ENCODE results near the gene CDC42EP4. TPM values are rescaled to one million over a fixed set of nuclear protein-coding genes. Genes with fewer than 3 reads are reported as not detected.

CDC42EP4 gene
- total and polyA plus RNA-seq, 9 of the 15 experiments (the other 6 are each of a cell fraction or from before 2014, with no cell fraction given): 0.65 to 20.8 (median 12.3) TPM

GRCh38 chr17:73249700-73250099 is 62.1 kb downstream of the CDC42EP4 start:
- ATAC-seq (no peak), DNase-seq (ENCODE audit: extremely low read depth in 1 of 4, low spot score in 3 of 4) (no peak), FAIRE-seq (no peak)
- H3K4me2 ChIP-seq (ENCODE audit: insufficient read depth, low read length): no peak overlapping the region
- H2AFZ ChIP-seq (ENCODE audit: low read depth, low read length): no peak overlapping the region
- intact Hi-C loops (cut with micrococcal nuclease) (loop anchor here (5.0 kb wide), 1 partner anchor 57 kb away; the partner anchor contains the start of gene COG1), in situ Hi-C loops (cut with MboI) (loop anchor here (5.0 kb wide), 1 partner anchor 527 kb away; no protein-coding TSS in a partner anchor)
- no peaks in the 10 kb centered on the region for H3K4me1 ChIP-seq (replicated peaks in 1 of 2; ENCODE audit: control insufficient read depth in 2 of 2, insufficient read depth in 2 of 2, low read length in 2 of 2)
- POLR2A ChIA-PET: interaction anchor here (0.7 to 1.5 kb wide), 3 partner anchors 18 to 91 kb away, joined by 3 to 6 read pairs (median 4); a partner anchor contains a TSS
- peaks cover 24% of the 10 kb centered on the region; the same call in 2 of the 3 replicates for H3K36me3 ChIP-seq (ENCODE audit: control insufficient read depth, insufficient read depth, low read length)
- CTCF ChIA-PET (ENCODE audit: low intra/inter-chr PET ratio): no interaction called here
- 0 out of 2 replicates have a peak, but pooled peaks cover 3% of the 10 kb centered on the region for H4K20me1 ChIP-seq (replicated peaks; ENCODE audit: control insufficient read depth, insufficient read depth, low read length)
- WGBS (ENCODE audit: insufficient coverage, low coverage, missing lambda C conversion rate): 27% methylated on average over 8 of the region's 8 CpGs
- no TSS peak for BruUV-seq (replicated peaks)
- H3K79me2 ChIP-seq (ENCODE audit: control insufficient read depth, insufficient read depth, low read length): no peaks in the 10 kb centered on the region
- peaks cover 4 to 9% of the 10 kb centered on the region in 2 experiments; a peak in 4 of 5 replicates for H3K27me3 ChIP-seq (ENCODE audit: control insufficient read depth in 2 of 2, insufficient read depth in 2 of 2, low read length in 2 of 2)
- H3K9ac ChIP-seq (ENCODE audit: insufficient read depth in 1 of 2, low read depth in 2 of 2, low read length in 2 of 2): no peak overlapping the region
- H3K4me3 ChIP-seq: no peak overlapping the region
- no peaks in the 10 kb centered on the region for H3K9me1 ChIP-seq (ENCODE audit: control insufficient read depth, insufficient read depth, low read length)
- no peak overlapping the region for H3K27ac ChIP-seq (ENCODE audit: extremely low read depth, low read depth, low read length)
- H3K9me3 ChIP-seq (replicated peaks; ENCODE audit: control insufficient read depth, insufficient read depth, low read depth, low read length): no peaks in the 10 kb centered on the region
- TF ChIP-seq, protein P1, sequence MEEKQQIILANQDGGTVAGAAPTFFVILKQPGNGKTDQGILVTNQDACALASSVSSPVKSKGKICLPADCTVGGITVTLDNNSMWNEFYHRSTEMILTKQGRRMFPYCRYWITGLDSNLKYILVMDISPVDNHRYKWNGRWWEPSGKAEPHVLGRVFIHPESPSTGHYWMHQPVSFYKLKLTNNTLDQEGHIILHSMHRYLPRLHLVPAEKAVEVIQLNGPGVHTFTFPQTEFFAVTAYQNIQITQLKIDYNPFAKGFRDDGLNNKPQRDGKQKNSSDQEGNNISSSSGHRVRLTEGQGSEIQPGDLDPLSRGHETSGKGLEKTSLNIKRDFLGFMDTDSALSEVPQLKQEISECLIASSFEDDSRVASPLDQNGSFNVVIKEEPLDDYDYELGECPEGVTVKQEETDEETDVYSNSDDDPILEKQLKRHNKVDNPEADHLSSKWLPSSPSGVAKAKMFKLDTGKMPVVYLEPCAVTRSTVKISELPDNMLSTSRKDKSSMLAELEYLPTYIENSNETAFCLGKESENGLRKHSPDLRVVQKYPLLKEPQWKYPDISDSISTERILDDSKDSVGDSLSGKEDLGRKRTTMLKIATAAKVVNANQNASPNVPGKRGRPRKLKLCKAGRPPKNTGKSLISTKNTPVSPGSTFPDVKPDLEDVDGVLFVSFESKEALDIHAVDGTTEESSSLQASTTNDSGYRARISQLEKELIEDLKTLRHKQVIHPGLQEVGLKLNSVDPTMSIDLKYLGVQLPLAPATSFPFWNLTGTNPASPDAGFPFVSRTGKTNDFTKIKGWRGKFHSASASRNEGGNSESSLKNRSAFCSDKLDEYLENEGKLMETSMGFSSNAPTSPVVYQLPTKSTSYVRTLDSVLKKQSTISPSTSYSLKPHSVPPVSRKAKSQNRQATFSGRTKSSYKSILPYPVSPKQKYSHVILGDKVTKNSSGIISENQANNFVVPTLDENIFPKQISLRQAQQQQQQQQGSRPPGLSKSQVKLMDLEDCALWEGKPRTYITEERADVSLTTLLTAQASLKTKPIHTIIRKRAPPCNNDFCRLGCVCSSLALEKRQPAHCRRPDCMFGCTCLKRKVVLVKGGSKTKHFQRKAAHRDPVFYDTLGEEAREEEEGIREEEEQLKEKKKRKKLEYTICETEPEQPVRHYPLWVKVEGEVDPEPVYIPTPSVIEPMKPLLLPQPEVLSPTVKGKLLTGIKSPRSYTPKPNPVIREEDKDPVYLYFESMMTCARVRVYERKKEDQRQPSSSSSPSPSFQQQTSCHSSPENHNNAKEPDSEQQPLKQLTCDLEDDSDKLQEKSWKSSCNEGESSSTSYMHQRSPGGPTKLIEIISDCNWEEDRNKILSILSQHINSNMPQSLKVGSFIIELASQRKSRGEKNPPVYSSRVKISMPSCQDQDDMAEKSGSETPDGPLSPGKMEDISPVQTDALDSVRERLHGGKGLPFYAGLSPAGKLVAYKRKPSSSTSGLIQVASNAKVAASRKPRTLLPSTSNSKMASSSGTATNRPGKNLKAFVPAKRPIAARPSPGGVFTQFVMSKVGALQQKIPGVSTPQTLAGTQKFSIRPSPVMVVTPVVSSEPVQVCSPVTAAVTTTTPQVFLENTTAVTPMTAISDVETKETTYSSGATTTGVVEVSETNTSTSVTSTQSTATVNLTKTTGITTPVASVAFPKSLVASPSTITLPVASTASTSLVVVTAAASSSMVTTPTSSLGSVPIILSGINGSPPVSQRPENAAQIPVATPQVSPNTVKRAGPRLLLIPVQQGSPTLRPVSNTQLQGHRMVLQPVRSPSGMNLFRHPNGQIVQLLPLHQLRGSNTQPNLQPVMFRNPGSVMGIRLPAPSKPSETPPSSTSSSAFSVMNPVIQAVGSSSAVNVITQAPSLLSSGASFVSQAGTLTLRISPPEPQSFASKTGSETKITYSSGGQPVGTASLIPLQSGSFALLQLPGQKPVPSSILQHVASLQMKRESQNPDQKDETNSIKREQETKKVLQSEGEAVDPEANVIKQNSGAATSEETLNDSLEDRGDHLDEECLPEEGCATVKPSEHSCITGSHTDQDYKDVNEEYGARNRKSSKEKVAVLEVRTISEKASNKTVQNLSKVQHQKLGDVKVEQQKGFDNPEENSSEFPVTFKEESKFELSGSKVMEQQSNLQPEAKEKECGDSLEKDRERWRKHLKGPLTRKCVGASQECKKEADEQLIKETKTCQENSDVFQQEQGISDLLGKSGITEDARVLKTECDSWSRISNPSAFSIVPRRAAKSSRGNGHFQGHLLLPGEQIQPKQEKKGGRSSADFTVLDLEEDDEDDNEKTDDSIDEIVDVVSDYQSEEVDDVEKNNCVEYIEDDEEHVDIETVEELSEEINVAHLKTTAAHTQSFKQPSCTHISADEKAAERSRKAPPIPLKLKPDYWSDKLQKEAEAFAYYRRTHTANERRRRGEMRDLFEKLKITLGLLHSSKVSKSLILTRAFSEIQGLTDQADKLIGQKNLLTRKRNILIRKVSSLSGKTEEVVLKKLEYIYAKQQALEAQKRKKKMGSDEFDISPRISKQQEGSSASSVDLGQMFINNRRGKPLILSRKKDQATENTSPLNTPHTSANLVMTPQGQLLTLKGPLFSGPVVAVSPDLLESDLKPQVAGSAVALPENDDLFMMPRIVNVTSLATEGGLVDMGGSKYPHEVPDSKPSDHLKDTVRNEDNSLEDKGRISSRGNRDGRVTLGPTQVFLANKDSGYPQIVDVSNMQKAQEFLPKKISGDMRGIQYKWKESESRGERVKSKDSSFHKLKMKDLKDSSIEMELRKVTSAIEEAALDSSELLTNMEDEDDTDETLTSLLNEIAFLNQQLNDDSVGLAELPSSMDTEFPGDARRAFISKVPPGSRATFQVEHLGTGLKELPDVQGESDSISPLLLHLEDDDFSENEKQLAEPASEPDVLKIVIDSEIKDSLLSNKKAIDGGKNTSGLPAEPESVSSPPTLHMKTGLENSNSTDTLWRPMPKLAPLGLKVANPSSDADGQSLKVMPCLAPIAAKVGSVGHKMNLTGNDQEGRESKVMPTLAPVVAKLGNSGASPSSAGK (IDR thresholded peaks at IDR 0.05): no peak
- TF ChIP-seq, protein P2, sequence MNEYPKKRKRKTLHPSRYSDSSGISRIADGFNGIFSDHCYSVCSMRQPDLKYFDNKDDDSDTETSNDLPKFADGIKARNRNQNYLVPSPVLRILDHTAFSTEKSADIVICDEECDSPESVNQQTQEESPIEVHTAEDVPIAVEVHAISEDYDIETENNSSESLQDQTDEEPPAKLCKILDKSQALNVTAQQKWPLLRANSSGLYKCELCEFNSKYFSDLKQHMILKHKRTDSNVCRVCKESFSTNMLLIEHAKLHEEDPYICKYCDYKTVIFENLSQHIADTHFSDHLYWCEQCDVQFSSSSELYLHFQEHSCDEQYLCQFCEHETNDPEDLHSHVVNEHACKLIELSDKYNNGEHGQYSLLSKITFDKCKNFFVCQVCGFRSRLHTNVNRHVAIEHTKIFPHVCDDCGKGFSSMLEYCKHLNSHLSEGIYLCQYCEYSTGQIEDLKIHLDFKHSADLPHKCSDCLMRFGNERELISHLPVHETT (CRISPR knock-in tag; conservative IDR thresholded peaks at IDR 0.05 in 1 of 2, IDR thresholded peaks at IDR 0.05 in 1 of 2): no peak
- no peak for TF ChIP-seq SIN3A (IDR thresholded peaks at IDR 0.05; ENCODE audit: borderline replicate concordance in 2 of 2, control insufficient read depth in 1 of 2, low read depth in 2 of 2, low read length in 2 of 2)
